OCI-LY3 (cell line): ENCODE results near the gene GABRB3.

ENCODE experiments used
- H2AFZ ChIP-seq: fragments of 200-600, 300-600 bp; shearing (Covaris generic); 2 replicates; pipeline ENCODE4 v1.6.0; 2014; ENCODE audit warnings: antibody characterized with exemption, low read depth, low read length
- H3K27ac ChIP-seq: fragments of 200-600, 300-600 bp; sonication (generic); 2 replicates; pipeline ENCODE4 v1.5.1; 2014; ENCODE audit warnings: mild to moderate bottlenecking, low read length, moderate library complexity, mixed read lengths
- H3K27me3 ChIP-seq: fragments of 200-600, 300-600 bp; sonication (generic); 2 replicates; pipeline ENCODE4 v1.6.1; 2014; ENCODE audit warnings: low read depth, low read length, mixed read lengths
- H3K36me3 ChIP-seq: fragments of 200-600, 300-600 bp; sonication (generic); replicated peaks from 2 replicates; pipeline ENCODE3; 2014; ENCODE audit warnings: low read depth, low read length, mixed read lengths
- H3K4me1 ChIP-seq: fragments of 300-600, 200-600 bp; sonication (generic); 2 replicates; pipeline ENCODE4 v1.6.1; 2014; ENCODE audit warnings: low read length, mixed read lengths
- H3K4me2 ChIP-seq: fragments of 200-600, 300-600 bp; sonication (generic); 2 replicates; pipeline ENCODE4 v1.6.1; 2014; ENCODE audit warnings: low read length, mixed read lengths
- H3K4me3 ChIP-seq: fragments of 300-600, 200-600 bp; sonication (generic); 2 replicates; pipeline ENCODE4 v1.5.1; 2014; ENCODE audit warnings: antibody characterized with exemption, mild to moderate bottlenecking, low read length, moderate library complexity
- H3K79me2 ChIP-seq: fragments of 300-600, 200-600 bp; shearing (Covaris generic); 2 replicates; pipeline ENCODE4 v1.6.1; 2014; ENCODE audit warnings: mild to moderate bottlenecking, low read length, mixed read lengths
- H3K9ac ChIP-seq: fragments of 300-600, 200-600 bp; shearing (Covaris generic); 2 replicates; pipeline ENCODE4 v1.6.0; 2014; ENCODE audit warnings: mild to moderate bottlenecking, low read length, moderate library complexity
- H3K9me3 ChIP-seq: fragments of 200-600, 300-600 bp; shearing (Covaris generic); 2 replicates; pipeline ENCODE4 v1.6.1; 2014; ENCODE audit warnings: low read length, mixed read lengths; ENCODE audit not compliant: insufficient read depth
- H4K20me1 ChIP-seq: fragments of 200-600, 300-600 bp; sonication (generic); 2 replicates; pipeline ENCODE4 v1.6.1; 2016; ENCODE audit warnings: low read length, mixed read lengths; ENCODE audit not compliant: insufficient read depth
- EZH2phosphoT487 ChIP-seq: fragments of 200-600 bp; shearing (Covaris generic); IDR thresholded peaks from 2 replicates; pipeline ENCODE4 v1.6.1; 2018; ENCODE audit warnings: antibody characterized with exemption, mixed run types, low read depth
- TF ChIP-seq, protein P1 (sequence below): fragments of 200-600, 300-600 bp; sonication (generic); IDR thresholded peaks from 2 replicates; pipeline ENCODE4 v1.5.1; 2014; ENCODE audit warnings: antibody characterized with exemption, low read length, low read depth

GABRB3 gene

DNA sequence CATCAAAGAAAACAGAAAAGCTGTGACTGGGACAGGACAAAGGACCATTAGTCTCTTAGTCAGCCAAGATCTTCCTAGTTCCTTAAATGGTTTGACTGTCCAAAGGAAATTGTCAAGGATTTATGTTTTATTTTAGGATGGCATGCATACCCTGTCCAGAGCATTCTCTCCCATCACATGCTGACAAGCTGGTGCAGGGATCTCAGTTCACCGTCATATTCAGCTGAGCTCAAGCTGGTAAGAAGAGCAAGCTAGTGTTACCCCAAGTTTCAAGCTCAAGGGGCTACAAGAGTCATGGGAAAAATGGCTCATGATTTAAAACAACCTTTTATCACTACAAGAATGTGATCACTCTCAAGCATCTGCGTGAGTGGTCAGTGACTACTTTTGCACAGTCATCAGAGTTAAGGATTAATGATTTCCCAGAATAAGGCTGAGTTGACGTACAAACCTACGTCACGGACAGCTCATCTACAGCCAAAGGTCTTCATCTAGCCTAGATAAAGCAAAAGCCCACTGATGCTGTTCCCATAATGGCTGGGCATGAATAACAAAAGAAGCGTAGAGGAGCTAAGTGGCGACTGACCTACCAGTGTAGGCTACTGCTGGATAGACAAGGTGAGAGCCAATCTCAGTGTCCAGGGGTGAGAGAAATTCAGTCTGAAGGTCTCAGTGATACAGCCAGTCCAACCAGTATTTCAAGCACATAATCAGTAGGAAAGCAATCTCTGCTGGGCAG is 157.5 kb downstream of the GABRB3 start:
- H3K4me1 ChIP-seq = no peaks in the 10 kb centered on the region
- no peak overlapping the region for H3K27ac ChIP-seq
- no peak overlapping the region for H3K4me2 ChIP-seq
- H3K4me3 ChIP-seq = no peak overlapping the region
- H3K36me3 ChIP-seq = no peaks in the 10 kb centered on the region
- H3K27me3 ChIP-seq = no peaks in the 10 kb centered on the region
- no peaks in the 10 kb centered on the region for H3K79me2 ChIP-seq
- TF ChIP-seq, protein P1, sequence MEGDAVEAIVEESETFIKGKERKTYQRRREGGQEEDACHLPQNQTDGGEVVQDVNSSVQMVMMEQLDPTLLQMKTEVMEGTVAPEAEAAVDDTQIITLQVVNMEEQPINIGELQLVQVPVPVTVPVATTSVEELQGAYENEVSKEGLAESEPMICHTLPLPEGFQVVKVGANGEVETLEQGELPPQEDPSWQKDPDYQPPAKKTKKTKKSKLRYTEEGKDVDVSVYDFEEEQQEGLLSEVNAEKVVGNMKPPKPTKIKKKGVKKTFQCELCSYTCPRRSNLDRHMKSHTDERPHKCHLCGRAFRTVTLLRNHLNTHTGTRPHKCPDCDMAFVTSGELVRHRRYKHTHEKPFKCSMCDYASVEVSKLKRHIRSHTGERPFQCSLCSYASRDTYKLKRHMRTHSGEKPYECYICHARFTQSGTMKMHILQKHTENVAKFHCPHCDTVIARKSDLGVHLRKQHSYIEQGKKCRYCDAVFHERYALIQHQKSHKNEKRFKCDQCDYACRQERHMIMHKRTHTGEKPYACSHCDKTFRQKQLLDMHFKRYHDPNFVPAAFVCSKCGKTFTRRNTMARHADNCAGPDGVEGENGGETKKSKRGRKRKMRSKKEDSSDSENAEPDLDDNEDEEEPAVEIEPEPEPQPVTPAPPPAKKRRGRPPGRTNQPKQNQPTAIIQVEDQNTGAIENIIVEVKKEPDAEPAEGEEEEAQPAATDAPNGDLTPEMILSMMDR = no peak
- no peak for TF ChIP-seq EZH2phosphoT487
- H3K9me3 ChIP-seq = peaks cover 4% of the 10 kb centered on the region; the same call in 1 of the 2 replicates
- H4K20me1 ChIP-seq = no peaks in the 10 kb centered on the region
- no peak overlapping the region for H3K9ac ChIP-seq
- H2AFZ ChIP-seq = no peak overlapping the region

DNA sequence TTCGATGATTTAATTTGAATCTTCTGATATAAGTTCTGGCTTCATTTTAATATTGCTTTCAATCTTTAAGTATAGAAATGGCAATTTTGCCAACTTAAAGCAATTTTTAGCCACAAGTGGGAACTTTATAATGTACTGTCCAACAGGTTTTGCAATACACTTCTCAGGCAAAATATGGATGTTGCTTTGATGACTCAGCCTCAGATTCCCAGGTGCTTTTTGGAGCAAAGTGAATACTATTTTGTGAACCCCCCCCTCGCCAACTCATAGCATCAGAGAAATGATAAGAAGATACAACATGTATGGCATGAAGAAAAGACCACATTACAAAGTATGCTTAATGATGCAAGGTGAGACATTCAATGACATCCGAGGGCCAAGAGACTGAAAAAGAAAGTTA is 158.1 kb downstream of the GABRB3 start:
- Histone ChIP-seq H2AFZ (no peak overlapping the region), H3K27ac (no peak overlapping the region), H4K20me1 (no peaks in the 10 kb centered on the region), H3K9me3 (peaks cover 10% of the 10 kb centered on the region; the same call in 1 of the 2 replicates), H3K9ac (no peak overlapping the region), H3K4me1 (no peaks in the 10 kb centered on the region), H3K36me3 (no peaks in the 10 kb centered on the region), H3K27me3 (no peaks in the 10 kb centered on the region), H3K4me3 (no peak overlapping the region), H3K79me2 (no peaks in the 10 kb centered on the region), H3K4me2 (no peak overlapping the region)
- TF ChIP-seq EZH2phosphoT487 = no peak
- TF ChIP-seq, protein P1 = no peak

GRCh38 chr15:26598704-26599103 is 174.2 kb downstream of the GABRB3 start:
- Histone ChIP-seq H3K27ac (no peak overlapping the region), H3K36me3 (no peaks in the 10 kb centered on the region), H3K4me3 (no peak overlapping the region), H3K4me1 (no peaks in the 10 kb centered on the region), H3K4me2 (no peak overlapping the region), H4K20me1 (no peaks in the 10 kb centered on the region), H2AFZ (no peak overlapping the region), H3K9me3 (no peaks in the 10 kb centered on the region), H3K9ac (no peak overlapping the region), H3K27me3 (no peaks in the 10 kb centered on the region), H3K79me2 (no peaks in the 10 kb centered on the region)
- TF ChIP-seq EZH2phosphoT487 = no peak
- TF ChIP-seq, protein P1 = no peak

GRCh38 chr15:26595611-26596010 is 177.3 kb downstream of the GABRB3 start:
- H3K4me1 ChIP-seq = no peaks in the 10 kb centered on the region
- H3K9ac ChIP-seq = no peak overlapping the region
- H3K4me2 ChIP-seq = no peak overlapping the region
- H2AFZ ChIP-seq = no peak overlapping the region
- no peaks in the 10 kb centered on the region for H3K79me2 ChIP-seq
- no peak overlapping the region for H3K4me3 ChIP-seq
- no peaks in the 10 kb centered on the region for H3K27me3 ChIP-seq
- H3K9me3 ChIP-seq = no peaks in the 10 kb centered on the region
- no peaks in the 10 kb centered on the region for H3K36me3 ChIP-seq
- TF ChIP-seq, protein P1 = no peak
- TF ChIP-seq EZH2phosphoT487 = no peak
- no peak overlapping the region for H3K27ac ChIP-seq
- no peaks in the 10 kb centered on the region for H4K20me1 ChIP-seq
